Central memory CD8-positive, alpha-beta T cell (primary cell): ENCODE data around the gene ZNF280B.
A peak's percentile ranks its signal among the peaks of the same experiment; 100 is the strongest.
"Not testable (repeated sequence)": the region's sequence is repeated elsewhere in the genome, so short reads cannot be mapped to it uniquely, and the experiment has no call there.

ENCODE experiments used
- ATAC-seq: fragments of 150-1000 bp; cut with Tn5 transposase; replicated peaks from 2 replicates; pipeline ENCODE4 v1.10.0; 2022; ENCODE audit warnings: mild to moderate bottlenecking, moderate FRiP score, moderate number of reproducible peaks; ENCODE audit not compliant: poor library complexity, severe bottlenecking; ENCODE audit errors: extremely low read depth
- DNase-seq, 2 donors: peaks; one replicate each; pipeline ENCODE4 v3.0.0; 2021; ENCODE audit warnings: low spot score in 2 of 2
- H3K27ac Mint-ChIP-seq: one replicate; pipeline ENCODE4 v1.8.0; 2022; ENCODE audit warnings: low read depth, mild to moderate bottlenecking, moderate library complexity, mixed read lengths
- H3K27me3 Mint-ChIP-seq: one replicate; pipeline ENCODE4 v1.8.0; 2022; ENCODE audit warnings: mixed read lengths
- H3K36me3 Mint-ChIP-seq: one replicate; pipeline ENCODE4 v1.8.0; 2022; ENCODE audit warnings: mild to moderate bottlenecking, moderate library complexity, mixed read lengths; ENCODE audit not compliant: insufficient read depth
- H3K4me1 Mint-ChIP-seq: one replicate; pipeline ENCODE4 v1.8.0; 2022; ENCODE audit warnings: mixed read lengths
- H3K4me3 Mint-ChIP-seq: one replicate; pipeline ENCODE4 v1.8.0; 2022; ENCODE audit warnings: mild to moderate bottlenecking, moderate library complexity, mixed read lengths
- H3K9me3 Mint-ChIP-seq: one replicate; pipeline ENCODE4 v1.8.0; 2022; ENCODE audit warnings: mixed read lengths

Gene ZNF280B

DNA sequence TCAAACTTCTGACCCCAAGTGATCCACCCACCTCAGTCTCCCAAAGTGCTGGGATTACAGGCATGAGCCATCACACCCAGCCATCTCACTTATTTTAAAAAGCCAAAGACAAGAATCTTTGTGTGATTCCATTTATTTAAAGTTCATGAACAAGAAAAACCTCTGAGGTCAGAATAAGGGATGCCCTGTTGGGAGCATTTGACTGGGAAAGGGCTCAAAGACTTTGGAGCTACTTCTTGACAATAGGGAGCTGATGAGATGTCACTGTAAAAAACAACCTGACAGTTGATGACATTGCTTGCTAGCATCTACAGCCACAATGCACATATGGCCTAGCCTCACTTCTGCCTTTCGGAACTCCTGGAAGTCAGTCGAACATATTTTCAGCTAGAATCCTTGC lies 5.1 kb upstream of the ZNF280B start:
- no peaks in the 10 kb centered on the region for H3K36me3 Mint-ChIP-seq
- peaks cover 55% of the 10 kb centered on the region for H3K27me3 Mint-ChIP-seq
- no peak overlapping the region for H3K27ac Mint-ChIP-seq
- ATAC-seq (no peak), DNase-seq (no peak)
- H3K4me1 Mint-ChIP-seq: no peaks in the 10 kb centered on the region
- H3K9me3 Mint-ChIP-seq: no peaks in the 10 kb centered on the region
- H3K4me3 Mint-ChIP-seq: no peak overlapping the region

GRCh38 chr22:22512951-22513350 lies 4.4 kb upstream of the ZNF280B start:
- Mint-ChIP-seq H3K9me3 (no peaks in the 10 kb centered on the region), H3K27me3 (peaks cover 55% of the 10 kb centered on the region), H3K4me1 (peaks cover 2% of the 10 kb centered on the region), H3K36me3 (peaks cover under 1% of the 10 kb centered on the region), H3K4me3 (no peak overlapping the region), H3K27ac (no peak overlapping the region)
- ATAC-seq (no peak), DNase-seq (no peak)

- H3K4me1 Mint-ChIP-seq, H3K9me3 Mint-ChIP-seq, ATAC-seq, DNase-seq, H3K4me3 Mint-ChIP-seq, H3K27ac Mint-ChIP-seq, H3K36me3 Mint-ChIP-seq: not testable (repeated sequence)
- peaks cover 41% of the 10 kb centered on the region for H3K27me3 Mint-ChIP-seq
Measured at GRCh38 chr22:22510833-22511232, 2.3 kb upstream of the ZNF280B start.

GRCh38 chr22:22509912-22510311 lies 1.4 kb upstream of the ZNF280B start:
- H3K27me3 Mint-ChIP-seq: peaks cover 31% of the 10 kb centered on the region
- not testable (repeated sequence) for H3K36me3 Mint-ChIP-seq, DNase-seq, H3K4me1 Mint-ChIP-seq, ATAC-seq, H3K9me3 Mint-ChIP-seq, H3K27ac Mint-ChIP-seq
- H3K4me3 Mint-ChIP-seq: peak overlapping the region; percentile 81

- Mint-ChIP-seq H3K9me3 (no peaks in the 10 kb centered on the region), H3K4me1 (peaks cover 10% of the 10 kb centered on the region), H3K4me3 (peak overlapping the region; percentile 81), H3K27me3 (peaks cover 10% of the 10 kb centered on the region), H3K36me3 (peaks cover 7% of the 10 kb centered on the region), H3K27ac (peak overlapping the region; percentile 45)
- DNase-seq: no peak
- no peak for ATAC-seq
Measured at GRCh38 chr22:22507743-22508273, 734 bp downstream of the ZNF280B start.

DNA sequence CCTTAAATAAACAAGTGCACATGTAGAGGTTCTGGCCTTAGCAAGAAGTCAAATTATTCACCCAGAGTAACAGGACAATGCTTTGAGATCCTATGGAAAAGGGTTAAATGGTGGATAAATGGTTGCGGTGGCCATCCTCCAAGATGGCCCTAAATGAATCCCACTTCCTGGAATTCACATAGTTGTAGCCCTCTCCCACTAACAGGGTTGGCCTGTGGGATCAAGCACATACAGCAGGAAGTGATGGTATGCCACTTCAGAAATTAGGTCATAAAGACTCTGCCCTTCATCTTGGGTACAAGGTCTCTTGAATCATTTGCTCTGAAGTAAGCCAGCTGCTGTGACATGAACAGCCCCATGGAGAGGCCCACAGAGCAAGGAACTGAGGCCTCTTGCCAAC lies 1.8 kb downstream of the ZNF280B start:
- Mint-ChIP-seq H3K4me3 (peak overlapping the region; percentile 3), H3K36me3 (peaks cover 7% of the 10 kb centered on the region), H3K4me1 (peaks cover 10% of the 10 kb centered on the region), H3K9me3 (no peaks in the 10 kb centered on the region), H3K27me3 (no peaks in the 10 kb centered on the region), H3K27ac (no peak overlapping the region)
- DNase-seq (no peak), ATAC-seq (no peak)

DNA sequence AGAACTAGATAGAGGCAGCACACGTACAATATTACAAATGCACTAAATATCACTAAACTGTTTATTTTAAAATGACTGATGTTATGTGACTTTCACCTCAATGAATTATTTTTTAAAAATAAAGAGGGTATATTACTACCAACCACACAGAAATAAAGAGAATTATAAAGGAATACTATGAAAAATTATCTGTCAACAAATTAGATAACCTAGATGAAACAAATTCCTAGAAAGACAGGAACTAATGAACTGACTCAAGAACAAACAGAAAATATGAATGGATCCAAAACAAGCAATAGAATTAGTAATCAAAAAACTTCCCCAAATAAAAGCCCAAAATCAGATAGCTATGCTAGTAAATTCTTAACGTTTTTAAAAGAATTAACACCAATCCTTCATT lies 10.3 kb downstream of the ZNF280B start:
- Mint-ChIP-seq H3K4me1 (peaks cover 9% of the 10 kb centered on the region), H3K9me3 (no peaks in the 10 kb centered on the region), H3K36me3 (peaks cover 10% of the 10 kb centered on the region), H3K4me3 (no peak overlapping the region), H3K27ac (no peak overlapping the region), H3K27me3 (no peaks in the 10 kb centered on the region)
- DNase-seq (no peak), ATAC-seq (no peak)

DNA sequence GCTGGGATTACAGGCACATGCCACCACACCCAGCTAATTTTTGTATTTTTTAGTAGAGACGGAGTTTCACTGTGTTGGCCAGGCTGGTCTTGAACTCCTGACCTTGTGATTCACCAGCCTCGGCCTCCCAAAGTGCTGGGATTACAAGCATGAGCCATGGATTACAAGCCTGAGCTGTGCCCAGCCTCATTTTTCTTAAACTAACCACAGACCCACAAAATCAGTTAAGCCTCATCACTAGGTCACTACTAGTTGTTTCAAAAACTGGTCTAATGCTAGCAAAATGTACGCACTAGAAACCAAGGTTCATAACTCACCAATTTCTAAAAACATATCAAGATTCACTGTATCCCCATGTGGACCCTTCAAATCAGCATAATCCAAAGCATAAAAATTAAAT lies 17.0 kb downstream of the ZNF280B start:
- H3K4me3 Mint-ChIP-seq, DNase-seq, H3K27me3 Mint-ChIP-seq, H3K27ac Mint-ChIP-seq, H3K4me1 Mint-ChIP-seq, H3K9me3 Mint-ChIP-seq, ATAC-seq: not testable (repeated sequence)
- peaks cover 18% of the 10 kb centered on the region for H3K36me3 Mint-ChIP-seq

DNA sequence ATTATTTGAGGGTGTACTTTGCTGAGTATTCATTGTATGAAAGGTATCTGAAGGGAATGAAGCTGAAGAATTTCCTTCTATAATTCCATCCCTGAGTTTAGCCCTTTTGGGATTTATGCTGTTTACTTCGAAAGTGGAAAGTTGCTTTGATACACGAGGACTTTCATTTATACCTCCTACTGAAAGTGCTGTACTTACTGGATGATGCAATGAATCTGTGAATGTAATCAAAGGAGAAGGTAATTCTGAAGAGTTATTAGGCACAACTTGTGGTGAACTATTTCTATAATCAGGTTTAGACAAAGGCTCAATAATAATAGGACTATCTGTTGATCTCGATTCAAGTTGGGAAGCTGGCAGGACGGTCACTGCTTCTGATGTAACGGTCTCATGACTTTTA lies 19.8 kb downstream of the ZNF280B start:
- H3K27me3 Mint-ChIP-seq: no peaks in the 10 kb centered on the region
- no peak overlapping the region for H3K27ac Mint-ChIP-seq
- ATAC-seq (no peak), DNase-seq (no peak)
- no peak overlapping the region for H3K4me3 Mint-ChIP-seq
- no peaks in the 10 kb centered on the region for H3K9me3 Mint-ChIP-seq
- peaks cover 20% of the 10 kb centered on the region for H3K36me3 Mint-ChIP-seq
- H3K4me1 Mint-ChIP-seq: no peaks in the 10 kb centered on the region

- no peak overlapping the region for H3K27ac Mint-ChIP-seq
- no peak for ATAC-seq
- no peaks in the 10 kb centered on the region for H3K27me3 Mint-ChIP-seq
- peaks cover 16% of the 10 kb centered on the region for H3K36me3 Mint-ChIP-seq
- DNase-seq: no peak
- H3K4me1 Mint-ChIP-seq: no peaks in the 10 kb centered on the region
- no peak overlapping the region for H3K4me3 Mint-ChIP-seq
- no peaks in the 10 kb centered on the region for H3K9me3 Mint-ChIP-seq
Measured at GRCh38 chr22:22487869-22488597, 20.5 kb downstream of the ZNF280B start.

- Mint-ChIP-seq H3K4me3 (no peak overlapping the region), H3K4me1 (no peaks in the 10 kb centered on the region), H3K27ac (no peak overlapping the region), H3K9me3 (no peaks in the 10 kb centered on the region), H3K36me3 (peaks cover 14% of the 10 kb centered on the region), H3K27me3 (no peaks in the 10 kb centered on the region)
- ATAC-seq: no peak
- DNase-seq: no peak
Measured at GRCh38 chr22:22487059-22487458, 21.5 kb downstream of the ZNF280B start.

DNA sequence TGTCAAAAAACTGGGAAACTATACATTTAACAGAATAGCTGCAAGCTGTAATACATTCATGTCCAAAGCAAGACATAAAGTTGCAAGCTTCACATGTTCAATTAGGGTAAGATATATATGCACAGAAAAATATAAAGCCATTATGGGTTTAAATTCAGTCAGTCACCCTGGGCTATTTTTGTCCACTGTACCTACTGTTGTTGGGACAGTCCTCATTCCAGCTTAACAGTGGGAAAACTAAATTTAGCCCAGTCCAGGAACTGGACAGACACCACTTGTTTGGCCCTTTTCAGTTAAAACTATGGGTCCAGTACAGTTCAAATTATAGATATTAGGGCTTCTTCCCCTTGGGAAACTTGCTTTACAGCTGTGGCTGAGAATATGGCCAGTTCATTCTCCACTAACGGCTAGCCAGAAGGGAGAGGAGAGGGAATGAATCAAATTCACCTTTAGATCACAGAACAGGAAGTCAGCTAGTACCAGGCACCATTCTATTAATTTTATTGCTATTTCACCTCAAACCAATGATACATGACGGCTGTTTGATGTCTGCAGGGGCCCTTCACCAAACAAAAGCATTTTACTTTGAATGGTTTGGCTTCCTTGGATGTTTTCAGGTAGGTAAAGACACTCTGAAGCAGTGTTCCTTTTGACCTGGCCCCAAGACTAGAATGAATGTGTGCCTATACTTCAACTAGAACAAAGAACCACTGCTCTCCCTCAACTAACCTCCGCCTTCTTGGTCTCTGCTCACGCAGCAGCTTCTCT lies 22.2 kb downstream of the ZNF280B start:
- Mint-ChIP-seq H3K27me3 (no peaks in the 10 kb centered on the region), H3K4me1 (no peaks in the 10 kb centered on the region), H3K9me3 (no peaks in the 10 kb centered on the region), H3K36me3 (peaks cover 14% of the 10 kb centered on the region), H3K4me3 (no peak overlapping the region), H3K27ac (no peak overlapping the region)
- ATAC-seq (no peak), DNase-seq (no peak)

GRCh38 chr22:22485524-22485923 lies 23.0 kb downstream of the ZNF280B start:
- no peaks in the 10 kb centered on the region for H3K4me1 Mint-ChIP-seq
- no peak overlapping the region for H3K27ac Mint-ChIP-seq
- H3K36me3 Mint-ChIP-seq: peaks cover 14% of the 10 kb centered on the region
- H3K27me3 Mint-ChIP-seq: no peaks in the 10 kb centered on the region
- ATAC-seq: no peak
- no peak for DNase-seq
- no peak overlapping the region for H3K4me3 Mint-ChIP-seq
- H3K9me3 Mint-ChIP-seq: no peaks in the 10 kb centered on the region
